ENCODE data around the gene RNF213. TPM values are rescaled to one million over a fixed set of nuclear protein-coding genes. Genes with fewer than 3 reads are reported as not detected.

RNF213 gene
- total and polyA plus RNA-seq, 2 donors (not counting 1 experiment from before 2014, with no cell fraction given) = 36.8 to 245 TPM

DNA sequence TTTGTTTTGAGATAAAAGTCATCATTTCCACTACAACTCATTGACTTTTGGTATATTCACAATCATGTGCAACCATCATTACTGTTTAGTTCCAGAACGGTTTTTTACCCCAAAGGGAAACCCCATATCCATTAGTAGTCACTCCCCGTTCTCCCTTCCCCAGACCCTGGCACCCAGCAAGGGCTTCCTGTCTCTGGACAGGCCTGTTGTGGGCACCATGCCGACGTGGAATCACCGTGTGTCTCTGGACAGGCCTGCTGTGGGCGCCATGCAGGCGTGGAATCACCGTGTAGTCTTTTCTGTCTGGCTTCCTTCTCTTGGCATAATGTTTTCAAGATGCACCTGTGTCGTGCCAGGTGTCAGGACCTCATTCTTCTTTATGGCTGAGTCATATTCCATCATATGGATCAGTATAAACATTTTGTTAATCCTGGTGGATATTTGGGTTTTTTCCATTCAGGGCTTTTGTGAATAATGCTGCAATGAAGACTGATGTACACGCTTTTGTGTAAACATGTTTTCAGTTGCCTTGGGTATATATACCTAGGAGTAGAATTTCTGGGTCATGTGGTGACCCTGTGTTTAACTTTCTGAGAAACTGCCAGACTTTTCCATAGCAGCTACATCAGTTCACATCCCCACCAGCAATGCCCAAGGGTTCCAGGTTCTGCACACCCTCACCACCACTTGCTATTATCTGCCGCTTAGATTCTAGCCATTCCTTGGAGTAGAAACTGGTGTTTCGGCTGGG, 173.4 kb downstream of the RNF213 start:
- no peak for TF ChIP-seq EZH2 (IDR thresholded peaks at IDR 0.05; ENCODE audit: low read length, missing control alignments)
- TF ChIP-seq, protein P1, sequence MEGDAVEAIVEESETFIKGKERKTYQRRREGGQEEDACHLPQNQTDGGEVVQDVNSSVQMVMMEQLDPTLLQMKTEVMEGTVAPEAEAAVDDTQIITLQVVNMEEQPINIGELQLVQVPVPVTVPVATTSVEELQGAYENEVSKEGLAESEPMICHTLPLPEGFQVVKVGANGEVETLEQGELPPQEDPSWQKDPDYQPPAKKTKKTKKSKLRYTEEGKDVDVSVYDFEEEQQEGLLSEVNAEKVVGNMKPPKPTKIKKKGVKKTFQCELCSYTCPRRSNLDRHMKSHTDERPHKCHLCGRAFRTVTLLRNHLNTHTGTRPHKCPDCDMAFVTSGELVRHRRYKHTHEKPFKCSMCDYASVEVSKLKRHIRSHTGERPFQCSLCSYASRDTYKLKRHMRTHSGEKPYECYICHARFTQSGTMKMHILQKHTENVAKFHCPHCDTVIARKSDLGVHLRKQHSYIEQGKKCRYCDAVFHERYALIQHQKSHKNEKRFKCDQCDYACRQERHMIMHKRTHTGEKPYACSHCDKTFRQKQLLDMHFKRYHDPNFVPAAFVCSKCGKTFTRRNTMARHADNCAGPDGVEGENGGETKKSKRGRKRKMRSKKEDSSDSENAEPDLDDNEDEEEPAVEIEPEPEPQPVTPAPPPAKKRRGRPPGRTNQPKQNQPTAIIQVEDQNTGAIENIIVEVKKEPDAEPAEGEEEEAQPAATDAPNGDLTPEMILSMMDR (conservative IDR thresholded peaks at IDR 0.05 in 1 of 2, IDR thresholded peaks at IDR 0.05 in 1 of 2; ENCODE audit: low read depth in 1 of 2, low read length in 2 of 2) = no peak
- Histone ChIP-seq H3K4me3 (replicated peaks in 1 of 4; ENCODE audit: control extremely low read depth in 1 of 4, insufficient read depth in 1 of 4, low read depth in 3 of 4, low read length in 4 of 4) (no peak overlapping the region), H3K4me1 (ENCODE audit: control insufficient read depth, extremely low read depth, insufficient read depth, low read length) (no peaks in the 10 kb centered on the region), H3K27me3 (ENCODE audit: control insufficient read depth, insufficient read depth, low read length) (peaks cover 4% of the 10 kb centered on the region), H3K36me3 (ENCODE audit: control insufficient read depth, insufficient read depth, low read length) (no peaks in the 10 kb centered on the region), H3K9me3 (ENCODE audit: control insufficient read depth, insufficient read depth, low read depth, low read length) (no peaks in the 10 kb centered on the region), H3K27ac (ENCODE audit: insufficient read depth, low read length) (no peak overlapping the region), H2AFZ (ENCODE audit: low read length) (no peak overlapping the region), H3K79me2 (ENCODE audit: control insufficient read depth, insufficient read depth, low read length) (no peaks in the 10 kb centered on the region), H3K9ac (ENCODE audit: insufficient read depth, low read length) (no peak overlapping the region), H4K20me1 (ENCODE audit: control insufficient read depth, extremely low read depth, insufficient read depth, low read length) (no peaks in the 10 kb centered on the region), H3K4me2 (ENCODE audit: extremely low read depth, insufficient read depth, low read length) (no peak overlapping the region)
- DNase-seq (ENCODE audit: low read depth in 2 of 2) = no peak

DNA sequence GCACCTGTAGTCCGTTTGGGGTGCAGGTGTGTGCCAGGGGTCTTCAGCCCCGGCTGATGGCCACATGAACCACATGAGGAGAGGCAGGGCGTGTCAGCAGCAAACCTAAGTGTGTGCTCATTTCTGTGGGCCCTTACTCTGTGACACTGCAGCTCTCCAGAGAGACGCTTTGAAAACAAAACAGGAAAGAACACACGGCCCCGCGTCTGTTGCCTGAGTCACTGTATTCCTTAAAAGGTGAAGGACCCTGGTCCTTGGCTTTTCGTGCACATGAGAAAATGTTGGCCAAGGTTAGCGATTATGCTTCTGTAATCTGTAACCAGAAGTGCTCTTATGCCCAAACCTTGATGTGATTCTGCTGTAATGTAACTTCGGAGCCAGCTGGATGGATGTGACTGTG, 176.9 kb downstream of the RNF213 start:
- no peak overlapping the region for H3K9ac ChIP-seq (ENCODE audit: insufficient read depth, low read length)
- H3K27me3 ChIP-seq (ENCODE audit: control insufficient read depth, insufficient read depth, low read length) = peaks cover 4% of the 10 kb centered on the region
- no peak overlapping the region for H3K4me2 ChIP-seq (ENCODE audit: extremely low read depth, insufficient read depth, low read length)
- no peaks in the 10 kb centered on the region for H3K9me3 ChIP-seq (ENCODE audit: control insufficient read depth, insufficient read depth, low read depth, low read length)
- no peaks in the 10 kb centered on the region for H3K79me2 ChIP-seq (ENCODE audit: control insufficient read depth, insufficient read depth, low read length)
- H3K4me3 ChIP-seq (replicated peaks in 1 of 4; ENCODE audit: control extremely low read depth in 1 of 4, insufficient read depth in 1 of 4, low read depth in 3 of 4, low read length in 4 of 4) = no peak overlapping the region
- H4K20me1 ChIP-seq (ENCODE audit: control insufficient read depth, extremely low read depth, insufficient read depth, low read length) = no peaks in the 10 kb centered on the region
- DNase-seq (ENCODE audit: low read depth in 2 of 2) = no peak
- no peak overlapping the region for H3K27ac ChIP-seq (ENCODE audit: insufficient read depth, low read length)
- no peaks in the 10 kb centered on the region for H3K4me1 ChIP-seq (ENCODE audit: control insufficient read depth, extremely low read depth, insufficient read depth, low read length)
- H2AFZ ChIP-seq (ENCODE audit: low read length) = no peak overlapping the region
- no peaks in the 10 kb centered on the region for H3K36me3 ChIP-seq (ENCODE audit: control insufficient read depth, insufficient read depth, low read length)
- TF ChIP-seq EZH2 (IDR thresholded peaks at IDR 0.05; ENCODE audit: low read length, missing control alignments) = no peak
- TF ChIP-seq, protein P1 (conservative IDR thresholded peaks at IDR 0.05 in 1 of 2, IDR thresholded peaks at IDR 0.05 in 1 of 2; ENCODE audit: low read depth in 1 of 2, low read length in 2 of 2) = no peak

GRCh38 chr17:80438806-80439205, 178.2 kb downstream of the RNF213 start:
- peaks cover 4% of the 10 kb centered on the region for H3K27me3 ChIP-seq (ENCODE audit: control insufficient read depth, insufficient read depth, low read length)
- no peaks in the 10 kb centered on the region for H3K79me2 ChIP-seq (ENCODE audit: control insufficient read depth, insufficient read depth, low read length)
- TF ChIP-seq, protein P1 (conservative IDR thresholded peaks at IDR 0.05 in 1 of 2, IDR thresholded peaks at IDR 0.05 in 1 of 2; ENCODE audit: low read depth in 1 of 2, low read length in 2 of 2) = no peak
- TF ChIP-seq EZH2 (IDR thresholded peaks at IDR 0.05; ENCODE audit: low read length, missing control alignments) = no peak
- no peak overlapping the region for H3K9ac ChIP-seq (ENCODE audit: insufficient read depth, low read length)
- no peak overlapping the region for H3K4me2 ChIP-seq (ENCODE audit: extremely low read depth, insufficient read depth, low read length)
- no peak overlapping the region for H3K27ac ChIP-seq (ENCODE audit: insufficient read depth, low read length)
- no peaks in the 10 kb centered on the region for H3K4me1 ChIP-seq (ENCODE audit: control insufficient read depth, extremely low read depth, insufficient read depth, low read length)
- DNase-seq (ENCODE audit: low read depth in 2 of 2) = no peak
- no peaks in the 10 kb centered on the region for H3K36me3 ChIP-seq (ENCODE audit: control insufficient read depth, insufficient read depth, low read length)
- H2AFZ ChIP-seq (ENCODE audit: low read length) = no peak overlapping the region
- H3K4me3 ChIP-seq (replicated peaks in 1 of 4; ENCODE audit: control extremely low read depth in 1 of 4, insufficient read depth in 1 of 4, low read depth in 3 of 4, low read length in 4 of 4) = no peak overlapping the region
- no peaks in the 10 kb centered on the region for H4K20me1 ChIP-seq (ENCODE audit: control insufficient read depth, extremely low read depth, insufficient read depth, low read length)
- no peaks in the 10 kb centered on the region for H3K9me3 ChIP-seq (ENCODE audit: control insufficient read depth, insufficient read depth, low read depth, low read length)

Data from fibroblast of lung (primary cell).